GM18858 (cell line): ENCODE data around the gene SLX4IP.
A peak's percentile ranks its signal among the peaks of the same experiment; 100 is the strongest.

ENCODE experiments used
- ATAC-seq: cut with Tn5 transposase; IDR thresholded peaks from one replicate; pipeline ENCODE4 v1.9.1; 2021; ENCODE audit not compliant: unreplicated experiment

The SLX4IP gene

GRCh38 chr20:10492065-10492464 lies 57.0 kb downstream of the SLX4IP start:
- no peak for ATAC-seq

DNA sequence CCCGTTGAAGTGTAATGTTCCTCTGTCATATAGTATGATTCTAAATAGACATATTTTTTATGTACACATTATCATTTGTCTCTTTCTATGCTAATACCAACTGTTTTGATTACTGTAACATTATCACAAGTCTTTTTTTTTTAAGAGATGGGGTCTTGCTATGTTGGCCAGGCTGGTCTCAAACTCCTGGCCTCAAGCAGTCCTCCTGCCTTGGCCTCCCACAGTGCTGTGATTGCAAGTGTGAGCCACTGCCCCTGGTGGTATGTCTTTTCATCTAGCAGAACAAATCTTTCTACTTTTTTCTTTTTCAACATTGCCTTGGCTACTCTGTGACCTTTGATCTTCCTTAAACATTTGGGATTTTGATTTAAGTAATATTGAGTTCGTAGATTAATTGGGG lies 57.7 kb downstream of the SLX4IP start:
- no peak for ATAC-seq

DNA sequence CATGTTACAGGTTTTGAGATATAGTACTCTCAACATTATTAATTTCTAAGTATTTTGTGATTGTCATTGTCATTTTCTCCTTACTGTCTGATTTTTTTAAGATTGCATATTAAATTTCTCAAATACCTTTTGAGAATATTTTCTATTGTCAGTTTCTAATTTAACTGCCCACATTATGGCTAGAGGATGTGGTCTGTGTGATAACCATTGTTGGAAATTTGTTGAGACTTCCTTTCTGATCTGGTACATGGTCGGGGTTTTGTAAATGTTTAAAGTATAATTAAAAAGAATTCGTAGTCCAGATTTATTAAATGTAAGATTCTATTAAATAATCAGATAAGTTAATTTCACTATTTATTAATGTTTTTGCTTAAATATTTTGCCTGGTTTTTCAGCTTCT lies 60.1 kb downstream of the SLX4IP start:
- peak; percentile 40 for ATAC-seq

GRCh38 chr20:10496465-10496864 lies 61.4 kb downstream of the SLX4IP start:
- ATAC-seq, result no peak

DNA sequence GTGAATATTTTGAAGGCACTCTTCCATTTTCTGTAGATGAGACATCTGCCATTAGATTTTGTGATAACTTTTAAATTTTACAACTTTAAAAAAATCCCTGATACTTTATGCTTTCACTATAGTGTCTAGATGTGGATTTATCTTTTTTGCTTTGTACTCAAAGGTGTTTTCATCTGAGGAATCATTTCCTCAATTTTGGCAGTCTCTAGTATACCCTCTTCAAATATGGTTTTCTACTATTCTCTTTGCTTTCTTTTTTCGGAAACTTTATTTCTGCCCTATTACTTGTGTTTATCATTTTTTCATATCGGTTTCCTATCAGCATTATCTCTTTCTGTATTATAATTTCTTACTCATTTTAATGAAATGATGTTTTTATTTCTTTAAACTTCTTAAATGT lies 62.2 kb downstream of the SLX4IP start:
- ATAC-seq, result no peak

- ATAC-seq, result no peak
These were observed 62.7 kb downstream of the SLX4IP start for GRCh38 chr20:10497791-10498190.

DNA sequence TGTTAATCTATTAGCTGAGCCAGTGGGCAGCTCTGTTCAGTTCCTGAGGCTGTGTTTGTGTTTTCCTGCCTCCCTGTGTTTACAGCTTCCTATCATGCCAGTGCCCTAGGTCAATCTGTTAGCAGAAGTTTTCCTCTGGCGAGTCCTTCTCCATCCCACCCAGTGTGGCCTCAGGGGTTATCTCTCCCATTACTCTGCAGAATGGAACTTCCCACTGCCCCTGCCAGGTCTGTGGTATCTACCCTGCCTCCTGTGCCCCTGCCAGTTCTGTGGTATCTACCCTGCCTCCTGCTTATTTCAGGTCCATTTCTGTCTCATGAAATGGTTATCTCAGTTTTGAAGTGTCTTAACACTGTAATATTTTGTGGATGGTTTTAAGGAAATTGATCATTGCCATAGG lies 63.1 kb downstream of the SLX4IP start:
- ATAC-seq, result no peak

DNA sequence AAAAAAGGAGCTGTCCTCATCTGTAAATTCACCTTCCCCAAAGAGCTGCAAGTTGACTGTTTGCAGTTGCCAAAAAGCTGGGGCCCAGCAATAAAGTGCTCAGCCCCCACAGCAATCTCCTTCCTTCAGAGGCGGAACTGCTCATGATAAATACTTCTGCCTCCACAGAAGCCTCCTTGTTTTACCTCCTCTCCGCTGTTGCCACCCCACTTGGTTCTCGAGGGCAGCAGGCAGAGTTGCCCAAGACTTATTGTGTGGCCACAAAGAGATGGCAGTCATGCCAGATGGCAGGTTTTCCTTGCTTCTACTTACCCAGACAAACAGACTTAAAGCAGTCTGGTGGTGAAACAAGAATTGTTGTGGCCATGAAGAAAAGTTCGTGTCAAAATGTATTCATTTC lies 66.3 kb downstream of the SLX4IP start:
- ATAC-seq, result no peak

- no peak for ATAC-seq
These were observed 67.0 kb downstream of the SLX4IP start for GRCh38 chr20:10502098-10502526.

DNA sequence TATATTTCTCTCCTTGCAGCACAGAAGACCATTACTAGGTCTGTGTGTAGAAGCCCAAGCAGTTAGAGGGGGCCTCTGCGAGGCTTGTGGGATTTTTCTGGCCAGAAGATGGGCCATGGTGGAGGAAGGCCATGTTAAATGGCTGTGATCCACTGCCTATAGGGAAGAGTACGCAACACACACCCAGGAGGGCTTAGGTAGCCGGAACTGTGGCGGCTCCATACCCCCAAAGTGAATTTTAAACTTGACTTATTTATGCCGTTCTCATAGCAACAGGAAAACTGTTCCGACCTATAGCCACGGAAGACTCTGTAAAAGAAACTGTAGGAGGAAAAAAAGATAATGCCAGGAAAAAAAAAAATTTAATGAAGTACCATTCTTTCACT lies 69.5 kb downstream of the SLX4IP start:
- no peak for ATAC-seq

DNA sequence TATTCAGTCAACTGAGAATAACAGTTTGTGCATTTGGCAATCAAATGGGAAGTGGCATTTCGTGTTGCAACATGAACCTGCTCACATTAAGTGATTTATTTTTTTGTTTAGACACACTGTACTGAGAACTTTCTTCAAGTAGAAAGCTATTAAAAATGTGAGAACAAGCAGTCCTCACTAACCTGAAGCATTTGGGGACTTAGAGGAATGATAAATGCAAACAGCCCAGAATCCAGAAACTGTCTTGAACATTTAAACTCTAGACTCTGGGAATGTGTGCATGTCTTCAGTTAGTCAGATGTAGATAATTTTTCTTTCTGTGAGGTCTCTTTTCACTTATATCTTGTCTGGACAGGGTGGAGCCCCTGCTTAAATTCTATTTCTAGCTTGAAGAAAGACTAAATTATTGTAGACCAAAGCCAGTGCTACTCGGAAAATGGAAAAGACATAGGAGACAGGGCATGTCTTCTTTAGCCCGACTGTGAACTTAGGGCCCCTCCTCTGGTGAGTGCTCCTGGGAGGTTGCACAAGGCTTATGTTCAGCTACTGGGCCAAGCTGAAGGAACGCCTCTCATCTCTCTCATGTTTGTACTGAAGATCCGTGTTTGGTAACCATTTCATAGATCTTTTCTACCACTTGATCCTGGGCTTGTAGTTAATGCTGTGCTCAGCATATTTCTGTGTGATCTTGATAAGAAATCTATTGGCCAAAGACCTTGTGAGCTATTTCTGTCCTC lies 70.1 kb downstream of the SLX4IP start:
- ATAC-seq, result no peak

- ATAC-seq, result no peak
These were observed 70.7 kb downstream of the SLX4IP start for GRCh38 chr20:10505827-10506226.

DNA sequence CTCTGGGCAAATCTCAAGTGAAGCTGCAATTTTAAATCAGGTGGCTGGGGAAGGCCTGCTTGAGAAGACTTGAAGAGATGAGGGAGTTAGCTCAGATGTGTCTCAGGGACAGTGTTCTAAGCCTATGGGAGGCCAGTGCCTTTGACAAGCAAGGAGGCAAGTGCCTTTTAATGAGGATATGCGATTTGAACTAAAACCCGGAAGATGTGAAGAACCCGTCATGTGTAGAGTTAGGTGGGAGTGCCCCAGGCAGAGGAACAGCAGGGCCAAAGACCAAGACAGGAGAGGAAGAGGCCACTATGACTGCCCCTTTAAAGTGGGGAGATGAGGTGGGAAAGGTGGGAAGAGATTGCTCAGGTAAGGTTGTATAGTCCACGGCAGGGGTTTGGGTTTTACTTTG lies 71.9 kb downstream of the SLX4IP start:
- no peak for ATAC-seq

DNA sequence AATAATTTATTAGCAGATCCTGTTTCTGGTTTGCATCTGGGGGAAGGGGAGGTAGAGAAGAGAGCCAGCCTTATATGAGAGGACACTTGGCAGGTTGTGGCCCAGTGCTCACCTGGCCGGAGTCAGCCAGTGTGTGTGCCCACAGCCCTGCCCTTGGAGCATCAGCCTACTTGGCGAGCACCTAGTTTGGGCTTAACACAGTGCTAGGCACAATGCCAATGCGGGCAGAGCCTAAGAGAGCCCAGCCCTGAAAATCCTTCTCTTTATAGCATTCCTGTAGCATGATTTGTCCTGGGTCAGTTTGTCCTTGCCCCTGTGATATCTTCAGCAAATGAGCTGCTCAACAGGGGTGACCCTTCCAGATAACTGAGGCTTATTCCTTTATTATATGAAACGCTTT lies 73.0 kb downstream of the SLX4IP start:
- ATAC-seq, result no peak

DNA sequence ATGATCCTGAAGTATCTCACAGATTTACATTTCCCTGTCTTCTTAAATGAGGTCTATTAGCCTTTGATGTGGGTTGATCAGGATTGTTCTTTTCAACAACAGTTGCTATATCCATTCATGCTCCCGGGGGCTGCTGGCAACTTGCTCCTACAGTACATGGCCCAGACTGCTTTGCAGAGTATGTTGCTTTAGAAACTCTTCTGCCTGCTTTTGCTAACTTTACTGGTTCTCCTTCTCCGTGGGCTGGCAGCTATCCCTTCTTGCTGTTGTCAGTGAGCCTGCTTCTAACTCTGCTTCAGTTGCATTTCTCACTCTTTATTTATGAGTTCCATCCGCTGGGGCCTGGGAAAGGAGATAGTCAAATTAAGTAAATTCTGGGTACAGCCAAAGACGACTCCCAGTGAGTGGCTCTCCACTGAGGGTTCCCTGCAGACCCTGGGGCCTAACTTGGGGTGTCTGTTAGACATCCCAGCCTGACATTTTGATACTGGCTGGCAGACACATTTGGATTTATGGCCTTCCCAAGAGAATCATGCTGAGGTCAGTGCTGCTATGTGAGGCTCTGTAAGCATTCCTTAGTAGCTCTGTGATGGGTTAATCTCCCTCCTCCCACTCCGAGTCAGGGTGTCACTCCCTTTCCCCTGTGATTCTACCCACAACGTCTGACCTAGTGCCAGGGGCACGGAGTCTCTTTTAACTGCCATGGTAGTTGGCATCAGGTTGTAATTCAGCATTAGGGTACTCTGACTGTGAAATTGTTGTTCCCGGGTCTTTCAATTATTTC lies 73.6 kb downstream of the SLX4IP start:
- no peak for ATAC-seq

- no peak for ATAC-seq
These were observed 74.3 kb downstream of the SLX4IP start for GRCh38 chr20:10509376-10509775.

DNA sequence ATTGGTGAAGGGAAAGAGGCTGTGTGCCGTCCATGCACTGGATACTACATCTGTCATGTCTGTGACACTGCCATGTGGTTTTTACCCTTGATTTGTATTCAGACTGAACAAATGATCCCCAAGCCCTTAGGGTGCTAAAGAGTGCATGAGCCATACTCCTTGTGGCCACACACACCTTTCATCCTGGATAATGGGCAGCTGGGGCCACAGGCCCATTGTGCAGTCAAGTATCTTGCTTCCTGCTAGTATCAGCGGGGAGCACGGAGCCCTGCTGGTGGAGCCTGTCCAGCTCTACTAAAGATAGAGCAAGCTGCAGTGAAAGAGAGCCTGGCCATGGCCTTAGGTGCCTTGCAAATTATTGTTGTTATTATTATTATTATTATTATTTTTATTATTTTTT lies 75.1 kb downstream of the SLX4IP start:
- no peak for ATAC-seq

DNA sequence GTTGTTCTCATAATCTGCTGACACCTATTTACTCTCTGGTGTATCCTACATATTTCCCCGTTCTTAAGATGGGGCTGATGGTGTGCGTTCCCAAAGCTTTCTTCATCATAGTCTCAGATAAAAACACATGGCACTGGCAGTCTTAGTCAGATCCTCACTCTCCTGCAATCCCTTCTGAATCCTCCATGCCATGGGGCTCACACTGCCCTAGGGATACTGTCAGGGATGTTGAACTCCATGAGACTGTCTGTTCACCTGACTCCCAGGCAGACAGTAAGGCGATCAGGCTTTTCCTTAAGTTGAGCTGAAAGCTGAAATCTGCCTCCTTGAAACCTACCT lies 76.0 kb downstream of the SLX4IP start:
- no peak for ATAC-seq

DNA sequence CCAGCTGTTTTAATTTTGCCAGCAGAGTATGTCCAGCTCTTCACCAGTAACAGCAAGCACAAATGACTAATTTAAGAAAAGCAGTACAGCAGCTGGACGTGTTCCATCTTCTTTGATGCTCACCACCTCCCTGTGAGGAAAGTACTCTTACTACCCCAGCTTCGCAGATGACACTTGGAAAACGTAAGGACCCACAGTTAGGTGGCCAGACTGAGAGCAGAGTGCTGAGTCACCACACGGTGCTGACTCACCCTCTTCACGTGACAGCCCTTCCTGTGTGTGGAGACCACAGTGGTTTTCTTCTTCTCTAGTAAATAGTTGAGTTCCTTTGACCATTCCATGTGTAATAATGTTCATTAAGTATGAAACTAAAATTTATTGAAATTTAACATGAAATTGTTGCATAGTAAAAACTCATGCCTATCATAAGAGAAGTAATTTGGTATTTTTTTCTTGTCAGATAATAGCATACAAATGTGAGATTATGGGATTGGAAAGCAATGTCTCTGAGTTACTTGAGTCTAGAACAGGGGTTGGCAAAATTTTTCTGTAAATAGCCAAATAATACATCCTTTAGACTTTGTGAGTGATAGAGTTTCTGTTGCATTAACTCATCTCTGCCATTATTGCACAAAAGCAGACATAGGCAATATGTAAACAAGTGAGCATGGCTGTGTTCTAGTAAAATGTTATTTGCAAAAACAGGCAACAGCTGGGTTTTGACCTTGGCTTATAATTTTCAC lies 76.6 kb downstream of the SLX4IP start:
- ATAC-seq, result peak; percentile 97

GRCh38 chr20:10513061-10513460 lies 78.0 kb downstream of the SLX4IP start:
- ATAC-seq, result no peak

- no peak for ATAC-seq
These were observed 78.9 kb downstream of the SLX4IP start for GRCh38 chr20:10513931-10514575.
